PC-9 (cell line): Measurements from ENCODE around the gene SCIN.

Experiments
- CTCF ChIP-seq: fragments of 200-600 bp; sonication (generic); conservative IDR thresholded peaks from 2 replicates; pipeline ENCODE4 v1.6.1; 2017; ENCODE audit warnings: mixed run types, antibody characterized with exemption, mild to moderate bottlenecking, moderate library complexity
- EZH2 ChIP-seq: fragments of 200-600 bp; sonication (generic); IDR thresholded peaks from 2 replicates; pipeline ENCODE4 v1.8.0; 2017; ENCODE audit warnings: antibody characterized with exemption, low read depth

- TF ChIP-seq CTCF (no peak), EZH2 (no peak)
Observed at GRCh38 chr7:12554351-12554750, 16.2 kb upstream of the SCIN start.
